Nephron progenitor cell (in vitro differentiated cells): ENCODE measurements around the gene ARID5A.
A peak's percentile ranks its signal among the peaks of the same experiment; 100 is the strongest.

Experiments used
- DNase-seq: peaks from one replicate; pipeline ENCODE4 v3.0.0; 2021
- H3K27ac Mint-ChIP-seq: 2 replicates; pipeline ENCODE4 v1.8.0; 2021; ENCODE audit warnings: mild to moderate bottlenecking, moderate library complexity, mixed read lengths
- H3K27me3 Mint-ChIP-seq: 2 replicates; pipeline ENCODE4 v1.8.0; 2021; ENCODE audit warnings: mild to moderate bottlenecking, low read depth, mixed read lengths; ENCODE audit not compliant: poor library complexity
- H3K36me3 Mint-ChIP-seq: 2 replicates; pipeline ENCODE4 v1.8.0; 2021; ENCODE audit warnings: low read depth, mixed read lengths
- H3K4me1 Mint-ChIP-seq: 2 replicates; pipeline ENCODE4 v1.8.0; 2021; ENCODE audit warnings: mixed read lengths
- H3K4me3 Mint-ChIP-seq: 2 replicates; pipeline ENCODE4 v1.8.0; 2021; ENCODE audit warnings: mild to moderate bottlenecking, moderate library complexity, mixed read lengths
- H3K9me3 Mint-ChIP-seq: 2 replicates; pipeline ENCODE4 v1.8.0; 2021; ENCODE audit warnings: mild to moderate bottlenecking, moderate library complexity, mixed read lengths
- CTCF ChIP-seq: fragments of 200-600 bp; sonication (generic); IDR thresholded peaks from 2 replicates; pipeline ENCODE4 v1.5.0; 2021; ENCODE audit warnings: antibody characterized with exemption

The ARID5A gene

GRCh38 chr2:96531872-96532505 lies 4.6 kb upstream of the ARID5A start:
- Mint-ChIP-seq H3K9me3 (no peaks in the 10 kb centered on the region), H3K4me3 (peak overlapping the region; percentile 80), H3K36me3 (no peaks in the 10 kb centered on the region), H3K27ac (peak overlapping the region; percentile 87), H3K27me3 (no peaks in the 10 kb centered on the region), H3K4me1 (peaks cover 75% of the 10 kb centered on the region)
- no peak for TF ChIP-seq CTCF
- peak; percentile 55 for DNase-seq

GRCh38 chr2:96532641-96533291 lies 3.8 kb upstream of the ARID5A start:
- no peaks in the 10 kb centered on the region for H3K36me3 Mint-ChIP-seq
- no peak for TF ChIP-seq CTCF
- peaks cover 71% of the 10 kb centered on the region for H3K4me1 Mint-ChIP-seq
- H3K4me3 Mint-ChIP-seq: no peak overlapping the region
- H3K27ac Mint-ChIP-seq: no peak overlapping the region
- H3K27me3 Mint-ChIP-seq: peaks cover 6% of the 10 kb centered on the region
- DNase-seq: no peak
- H3K9me3 Mint-ChIP-seq: no peaks in the 10 kb centered on the region

GRCh38 chr2:96533292-96534073 lies 3.1 kb upstream of the ARID5A start:
- Mint-ChIP-seq H3K36me3 (no peaks in the 10 kb centered on the region), H3K27me3 (peaks cover 13% of the 10 kb centered on the region), H3K9me3 (no peaks in the 10 kb centered on the region), H3K4me3 (no peak overlapping the region), H3K4me1 (peaks cover 65% of the 10 kb centered on the region), H3K27ac (no peak overlapping the region)
- DNase-seq: no peak
- no peak for TF ChIP-seq CTCF

GRCh38 chr2:96534141-96534540 lies 2.4 kb upstream of the ARID5A start:
- DNase-seq: no peak
- TF ChIP-seq CTCF: no peak
- Mint-ChIP-seq H3K27me3 (peaks cover 19% of the 10 kb centered on the region), H3K4me3 (no peak overlapping the region), H3K27ac (no peak overlapping the region), H3K9me3 (no peaks in the 10 kb centered on the region), H3K36me3 (no peaks in the 10 kb centered on the region), H3K4me1 (peaks cover 65% of the 10 kb centered on the region)

GRCh38 chr2:96534701-96535181 lies 1.8 kb upstream of the ARID5A start:
- peaks cover 70% of the 10 kb centered on the region for H3K4me1 Mint-ChIP-seq
- H3K9me3 Mint-ChIP-seq: no peaks in the 10 kb centered on the region
- DNase-seq: no peak
- TF ChIP-seq CTCF: no peak
- H3K36me3 Mint-ChIP-seq: no peaks in the 10 kb centered on the region
- H3K27ac Mint-ChIP-seq: no peak overlapping the region
- H3K27me3 Mint-ChIP-seq: peaks cover 24% of the 10 kb centered on the region
- no peak overlapping the region for H3K4me3 Mint-ChIP-seq
